Subcutaneous abdominal adipose tissue (tissue), 5 donors: ENCODE data around the gene DRC3.
"Not testable (repeated sequence)": the region's sequence is repeated elsewhere in the genome, so short reads cannot be mapped to it uniquely, and the experiment has no call there.

Experiments used
- H3K27ac ChIP-seq: one replicate; pipeline ENCODE4 v1.7.0; 2013; ENCODE audit warnings: low read depth, mild to moderate bottlenecking, inconsistent platforms, low read length, moderate library complexity
- H3K27me3 ChIP-seq, 5 donors: one replicate each; pipeline ENCODE4 v1.7.0; 2013; ENCODE audit warnings: low read length in 5 of 5, inconsistent platforms in 1 of 5; ENCODE audit not compliant: control insufficient read depth in 5 of 5, insufficient read depth in 4 of 5
- H3K36me3 ChIP-seq, 5 donors: one replicate each; pipeline ENCODE4 v1.7.0; 2013; ENCODE audit warnings: low read length in 5 of 5; ENCODE audit not compliant: control insufficient read depth in 5 of 5, insufficient read depth in 5 of 5
- H3K4me1 ChIP-seq, 5 donors: one replicate each; pipeline ENCODE4 v1.7.0; 2013; ENCODE audit warnings: low read length in 5 of 5, mild to moderate bottlenecking in 3 of 5, moderate library complexity in 1 of 5; ENCODE audit not compliant: control insufficient read depth in 5 of 5, insufficient read depth in 5 of 5
- H3K4me3 ChIP-seq, 5 donors: one replicate each; pipeline ENCODE4 v1.7.0; 2013; ENCODE audit warnings: low read length in 5 of 5, low read depth in 1 of 5
- H3K9ac ChIP-seq, 5 donors: one replicate each; pipeline ENCODE4 v1.7.0; 2013; ENCODE audit warnings: low read length in 5 of 5, mild to moderate bottlenecking in 4 of 5, moderate library complexity in 3 of 5
- H3K9me3 ChIP-seq, 5 donors: one replicate each; pipeline ENCODE4 v1.7.0; 2013; ENCODE audit warnings: low read length in 5 of 5; ENCODE audit not compliant: control insufficient read depth in 5 of 5
- donor health status: healthy.
- donor health status: healthy.
- donor health status: healthy.
- donor health status: healthy.
- donor health status: healthy.

DRC3 gene

GRCh38 chr17:17931159-17931558 is 41.5 kb upstream of the DRC3 start:
- Histone ChIP-seq H3K4me3 (no peak overlapping the region), H3K9ac (no peak overlapping the region), H3K27me3 (no peaks in the 10 kb centered on the region), H3K27ac (no peak overlapping the region), H3K4me1 (peaks cover 0 to 34% (median 24%) of the 10 kb centered on the region in 5 donors), H3K9me3 (no peaks in the 10 kb centered on the region), H3K36me3 (no peaks in the 10 kb centered on the region)

GRCh38 chr17:17933775-17934174 is 38.9 kb upstream of the DRC3 start:
- no peaks in the 10 kb centered on the region for H3K9me3 ChIP-seq
- H3K9ac ChIP-seq = no peak overlapping the region
- no peaks in the 10 kb centered on the region for H3K27me3 ChIP-seq
- peaks cover 0 to 38% (median 19%) of the 10 kb centered on the region in 5 donors for H3K4me1 ChIP-seq
- H3K4me3 ChIP-seq = no peak overlapping the region
- H3K36me3 ChIP-seq = no peaks in the 10 kb centered on the region
- H3K27ac ChIP-seq = no peak overlapping the region

- H3K9ac ChIP-seq = no peak overlapping the region
- peaks cover 0 to 38% (median 15%) of the 10 kb centered on the region in 5 donors for H3K4me1 ChIP-seq
- no peaks in the 10 kb centered on the region for H3K36me3 ChIP-seq
- H3K27me3 ChIP-seq = no peaks in the 10 kb centered on the region
- H3K9me3 ChIP-seq = no peaks in the 10 kb centered on the region
- H3K27ac ChIP-seq = no peak overlapping the region
- no peak overlapping the region for H3K4me3 ChIP-seq
These were observed 38.4 kb upstream of the DRC3 start for GRCh38 chr17:17934214-17934613.

- H3K9me3 ChIP-seq = no peaks in the 10 kb centered on the region
These were observed 37.9 kb upstream of the DRC3 start for GRCh38 chr17:17934806-17935205.

GRCh38 chr17:17935321-17936271 is 37.1 kb upstream of the DRC3 start:
- peak overlapping the region in 1 of 5 donors; percentile 25 for H3K9ac ChIP-seq
- H3K9me3 ChIP-seq = no peaks in the 10 kb centered on the region
- peaks cover 0 to 37% (median 20%) of the 10 kb centered on the region in 5 donors for H3K4me1 ChIP-seq
- H3K27me3 ChIP-seq = no peaks in the 10 kb centered on the region
- no peaks in the 10 kb centered on the region for H3K36me3 ChIP-seq
- H3K27ac ChIP-seq = peak overlapping the region; percentile 48
- no peak overlapping the region for H3K4me3 ChIP-seq

More at GRCh38 chr17:17934806-17935205, 37.9 kb upstream of the DRC3 start:
- no peaks in the 10 kb centered on the region for H3K36me3 ChIP-seq
- peaks cover 0 to 37% (median 15%) of the 10 kb centered on the region in 5 donors for H3K4me1 ChIP-seq
- no peak overlapping the region for H3K9ac ChIP-seq
- H3K27me3 ChIP-seq = no peaks in the 10 kb centered on the region
- no peak overlapping the region for H3K4me3 ChIP-seq
- H3K27ac ChIP-seq = no peak overlapping the region

- Histone ChIP-seq H3K27me3 (no peaks in the 10 kb centered on the region), H3K4me3 (no peak overlapping the region), H3K9me3 (no peaks in the 10 kb centered on the region), H3K4me1 (peaks cover 0 to 36% (median 27%) of the 10 kb centered on the region in 5 donors), H3K36me3 (no peaks in the 10 kb centered on the region), H3K27ac (no peak overlapping the region), H3K9ac (no peak overlapping the region)
These were observed 35.3 kb upstream of the DRC3 start for GRCh38 chr17:17937201-17937853.

- no peak overlapping the region for H3K27ac ChIP-seq
- no peaks in the 10 kb centered on the region for H3K9me3 ChIP-seq
- peaks cover 0 to 36% (median 27%) of the 10 kb centered on the region in 5 donors for H3K4me1 ChIP-seq
- no peak overlapping the region for H3K9ac ChIP-seq
- H3K36me3 ChIP-seq = no peaks in the 10 kb centered on the region
- no peak overlapping the region for H3K4me3 ChIP-seq
- H3K27me3 ChIP-seq = no peaks in the 10 kb centered on the region
These were observed 34.7 kb upstream of the DRC3 start for GRCh38 chr17:17937958-17938357.

- Histone ChIP-seq H3K36me3 (no peaks in the 10 kb centered on the region), H3K4me3 (no peak overlapping the region), H3K27me3 (no peaks in the 10 kb centered on the region), H3K9me3 (no peaks in the 10 kb centered on the region), H3K9ac (no peak overlapping the region), H3K4me1 (peaks cover 0 to 40% (median 33%) of the 10 kb centered on the region in 5 donors), H3K27ac (no peak overlapping the region)
These were observed 34.1 kb upstream of the DRC3 start for GRCh38 chr17:17938388-17939107.

GRCh38 chr17:17939941-17940340 is 32.7 kb upstream of the DRC3 start:
- peaks cover 0 to 39% (median 35%) of the 10 kb centered on the region in 5 donors for H3K4me1 ChIP-seq
- not testable (repeated sequence) for H3K36me3 ChIP-seq, H3K27ac ChIP-seq, H3K27me3 ChIP-seq, H3K9ac ChIP-seq, H3K4me3 ChIP-seq, H3K9me3 ChIP-seq
